GM18873 (cell line): ENCODE data around the gene ALS2CL.
"Not testable (repeated sequence)": the region's sequence is repeated elsewhere in the genome, so short reads cannot be mapped to it uniquely, and the experiment has no call there.

ENCODE experiments used
- ATAC-seq: cut with Tn5 transposase; IDR thresholded peaks from one replicate; pipeline ENCODE4 v1.9.1; 2021; ENCODE audit warnings: mild to moderate bottlenecking, moderate library complexity, moderate number of reproducible peaks; ENCODE audit not compliant: unreplicated experiment, low FRiP score

The ALS2CL gene

GRCh38 chr3:46706771-46707582 is 13.5 kb upstream of the ALS2CL start:
- no peak for ATAC-seq

- no peak for ATAC-seq
Observed at GRCh38 chr3:46705751-46706552, 12.5 kb upstream of the ALS2CL start.

- no peak for ATAC-seq
Observed at GRCh38 chr3:46705022-46705530, 11.6 kb upstream of the ALS2CL start.

- ATAC-seq: not testable (repeated sequence)
Observed at GRCh38 chr3:46704346-46704745, 10.9 kb upstream of the ALS2CL start.

- no peak for ATAC-seq
Observed at GRCh38 chr3:46703013-46703520, 9.6 kb upstream of the ALS2CL start.

GRCh38 chr3:46702246-46703012 is 8.9 kb upstream of the ALS2CL start:
- ATAC-seq: no peak

- ATAC-seq: no peak
Observed at GRCh38 chr3:46701181-46701939, 7.9 kb upstream of the ALS2CL start, which contains the start of gene TMIE. Gene TMIE (plus strand): TSS chr3:46701392. CDS start chr3:46701488, 96 bp downstream.

- ATAC-seq: no peak
Observed at GRCh38 chr3:46700772-46701171, 7.3 kb upstream of the ALS2CL start.

- ATAC-seq: no peak
Observed at GRCh38 chr3:46699676-46700523, 6.4 kb upstream of the ALS2CL start.

- no peak for ATAC-seq
Observed at GRCh38 chr3:46695962-46696894, 2.7 kb upstream of the ALS2CL start.

GRCh38 chr3:46695177-46695961 is 1.9 kb upstream of the ALS2CL start:
- ATAC-seq: no peak

- no peak for ATAC-seq
Observed at GRCh38 chr3:46694520-46694919, 1.0 kb upstream of the ALS2CL start.

GRCh38 chr3:46693892-46694226 is 380 bp upstream of the ALS2CL start:
- ATAC-seq: no peak

- no peak for ATAC-seq
Observed at GRCh38 chr3:46692566-46692990, 901 bp downstream of the ALS2CL start.

GRCh38 chr3:46690798-46691197 is 2.7 kb downstream of the ALS2CL start:
- no peak for ATAC-seq

- ATAC-seq: no peak
Observed at GRCh38 chr3:46685446-46685845, 8.0 kb downstream of the ALS2CL start.

- no peak for ATAC-seq
Observed at GRCh38 chr3:46684891-46685290, 8.6 kb downstream of the ALS2CL start.
